ENCODE measurements around the gene CUZD1.

DNA sequence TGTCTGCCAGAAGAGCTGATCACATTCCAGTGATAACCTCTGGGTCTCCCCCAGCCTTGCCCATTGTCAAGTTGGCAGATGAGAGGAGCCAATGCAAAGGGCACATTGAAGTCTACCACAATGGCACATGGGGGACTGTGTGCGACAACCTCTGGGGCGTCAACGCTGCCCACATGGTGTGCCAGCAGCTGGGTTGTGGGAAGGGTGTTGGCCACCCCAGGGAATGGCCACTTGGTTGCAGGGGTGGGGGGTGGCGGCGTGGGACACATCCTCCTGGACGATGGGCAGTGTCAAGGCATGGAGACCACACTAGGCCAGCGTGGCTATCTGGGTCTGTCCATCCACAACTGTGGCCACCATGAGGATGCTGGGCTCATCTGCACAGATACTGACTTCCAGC is 43.4 kb downstream of the CUZD1 start:
- TF ChIP-seq, protein P1, sequence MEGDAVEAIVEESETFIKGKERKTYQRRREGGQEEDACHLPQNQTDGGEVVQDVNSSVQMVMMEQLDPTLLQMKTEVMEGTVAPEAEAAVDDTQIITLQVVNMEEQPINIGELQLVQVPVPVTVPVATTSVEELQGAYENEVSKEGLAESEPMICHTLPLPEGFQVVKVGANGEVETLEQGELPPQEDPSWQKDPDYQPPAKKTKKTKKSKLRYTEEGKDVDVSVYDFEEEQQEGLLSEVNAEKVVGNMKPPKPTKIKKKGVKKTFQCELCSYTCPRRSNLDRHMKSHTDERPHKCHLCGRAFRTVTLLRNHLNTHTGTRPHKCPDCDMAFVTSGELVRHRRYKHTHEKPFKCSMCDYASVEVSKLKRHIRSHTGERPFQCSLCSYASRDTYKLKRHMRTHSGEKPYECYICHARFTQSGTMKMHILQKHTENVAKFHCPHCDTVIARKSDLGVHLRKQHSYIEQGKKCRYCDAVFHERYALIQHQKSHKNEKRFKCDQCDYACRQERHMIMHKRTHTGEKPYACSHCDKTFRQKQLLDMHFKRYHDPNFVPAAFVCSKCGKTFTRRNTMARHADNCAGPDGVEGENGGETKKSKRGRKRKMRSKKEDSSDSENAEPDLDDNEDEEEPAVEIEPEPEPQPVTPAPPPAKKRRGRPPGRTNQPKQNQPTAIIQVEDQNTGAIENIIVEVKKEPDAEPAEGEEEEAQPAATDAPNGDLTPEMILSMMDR (IDR thresholded peaks at IDR 0.05): no peak
- TF ChIP-seq POLR2A (IDR thresholded peaks at IDR 0.05): no peak
